Hepatocyte (in vitro differentiated cells): ENCODE data around the gene PNPLA5. TPM values are rescaled to one million over a fixed set of nuclear protein-coding genes. Genes with fewer than 3 reads are reported as not detected.

Source experiments
- DNase-seq: peaks from one replicate; pipeline ENCODE4 v3.0.0-alpha.2; 2016; ENCODE audit warnings: low spot score
- H2AFZ ChIP-seq: fragments of 200-600 bp; sonication (generic); 2 replicates; pipeline ENCODE4 v1.6.0; 2016; ENCODE audit warnings: antibody characterized with exemption, mild to moderate bottlenecking
- H3K27ac ChIP-seq: fragments of 200-600 bp; sonication (generic); 2 replicates; pipeline ENCODE4 v1.5.1; 2016; ENCODE audit warnings: mild to moderate bottlenecking
- H3K27me3 ChIP-seq: fragments of 200-600 bp; sonication (generic); 2 replicates; pipeline ENCODE4 v1.6.1; 2016
- H3K36me3 ChIP-seq: fragments of 200-600 bp; sonication (generic); replicated peaks from 2 replicates; pipeline ENCODE4 v1.5.1; 2016; ENCODE audit warnings: low read depth; ENCODE audit not compliant: insufficient read depth
- H3K4me1 ChIP-seq: fragments of 200-600 bp; sonication (generic); 2 replicates; pipeline ENCODE4 v1.5.1; 2016; ENCODE audit warnings: mild to moderate bottlenecking, moderate library complexity; ENCODE audit not compliant: insufficient read depth
- H3K4me2 ChIP-seq: fragments of 200-600 bp; sonication (generic); 2 replicates; pipeline ENCODE4 v1.6.0; 2016
- H3K4me3 ChIP-seq: fragments of 200-600 bp; sonication (generic); 2 replicates; pipeline ENCODE4 v1.5.1; 2016; ENCODE audit warnings: mild to moderate bottlenecking
- H3K79me2 ChIP-seq: fragments of 200-600 bp; sonication (generic); 2 replicates; pipeline ENCODE4 v1.6.0; 2017; ENCODE audit warnings: mild to moderate bottlenecking
- H3K9me2 ChIP-seq: fragments of 200-600 bp; sonication (generic); replicated peaks from 2 replicates; pipeline ENCODE4 v1.6.0; 2017; ENCODE audit warnings: mild to moderate bottlenecking; ENCODE audit not compliant: insufficient read depth
- H3K9me3 ChIP-seq: fragments of 200-600 bp; sonication (generic); 2 replicates; pipeline ENCODE4 v1.5.1; 2016; ENCODE audit warnings: low read depth, mild to moderate bottlenecking
- H4K20me1 ChIP-seq: fragments of 200-600 bp; sonication (generic); 2 replicates; pipeline ENCODE4 v1.6.0; 2016; ENCODE audit warnings: mild to moderate bottlenecking; ENCODE audit not compliant: insufficient read depth, poor library complexity, severe bottlenecking
- EZH2 ChIP-seq: fragments of 200-600 bp; sonication (generic); IDR thresholded peaks from 2 replicates; pipeline ENCODE4 v1.6.1; 2016; ENCODE audit warnings: antibody characterized with exemption, mild to moderate bottlenecking, borderline replicate concordance
- EZH2phosphoT487 ChIP-seq: fragments of 200-600 bp; sonication (generic); IDR thresholded peaks from one replicate; pipeline ENCODE4 v1.6.1; 2018; ENCODE audit warnings: antibody characterized with exemption, mild to moderate bottlenecking, low read depth, moderate library complexity; ENCODE audit not compliant: unreplicated experiment, severe bottlenecking
- WGBS: methylation state at CpG from one replicate; pipeline ENCODE4 v1.1.6; 2016; ENCODE audit warnings: low lambda C conversion rate; ENCODE audit errors: missing lambda C conversion rate; 5-methylcytosine and 5-hydroxymethylcytosine counted together
- polyA plus RNA-seq: library from polyadenylated mRNA; unstranded; fragments of >200 nt; fragmentation: Nextera tagmentation; extraction: Ambion mirVana; gene quantifications from 2 replicates; pipeline ENCODE4 v1.2.1, GENCODE V29; 2016
- total RNA-seq: library from RNA; depleted of rRNA; stranded (reverse); fragments of >200 nt; gene quantifications from 2 replicates; pipeline ENCODE4 v1.2.3, GENCODE V29; 2014
- TF ChIP-seq, protein P1 (sequence below): fragments of 200-600 bp; sonication (generic); IDR thresholded peaks from 2 replicates; pipeline ENCODE4 v1.5.1; 2016; ENCODE audit warnings: antibody characterized with exemption, mild to moderate bottlenecking; ENCODE audit not compliant: poor library complexity

Gene PNPLA5
- total and polyA plus RNA-seq, 2 experiments from 2014 or later = 0.11 to 0.57 TPM

- Histone ChIP-seq H4K20me1 (no peaks in the 10 kb centered on the region), H3K4me2 (no peak overlapping the region), H3K27ac (no peak overlapping the region), H3K4me1 (no peaks in the 10 kb centered on the region), H2AFZ (no peak overlapping the region), H3K79me2 (no peaks in the 10 kb centered on the region), H3K9me3 (no peaks in the 10 kb centered on the region), H3K4me3 (no peak overlapping the region), H3K9me2 (no peaks in the 10 kb centered on the region), H3K36me3 (no peaks in the 10 kb centered on the region), H3K27me3 (no peaks in the 10 kb centered on the region)
- TF ChIP-seq EZH2phosphoT487 (no peak), EZH2 (no peak)
- TF ChIP-seq, protein P1, sequence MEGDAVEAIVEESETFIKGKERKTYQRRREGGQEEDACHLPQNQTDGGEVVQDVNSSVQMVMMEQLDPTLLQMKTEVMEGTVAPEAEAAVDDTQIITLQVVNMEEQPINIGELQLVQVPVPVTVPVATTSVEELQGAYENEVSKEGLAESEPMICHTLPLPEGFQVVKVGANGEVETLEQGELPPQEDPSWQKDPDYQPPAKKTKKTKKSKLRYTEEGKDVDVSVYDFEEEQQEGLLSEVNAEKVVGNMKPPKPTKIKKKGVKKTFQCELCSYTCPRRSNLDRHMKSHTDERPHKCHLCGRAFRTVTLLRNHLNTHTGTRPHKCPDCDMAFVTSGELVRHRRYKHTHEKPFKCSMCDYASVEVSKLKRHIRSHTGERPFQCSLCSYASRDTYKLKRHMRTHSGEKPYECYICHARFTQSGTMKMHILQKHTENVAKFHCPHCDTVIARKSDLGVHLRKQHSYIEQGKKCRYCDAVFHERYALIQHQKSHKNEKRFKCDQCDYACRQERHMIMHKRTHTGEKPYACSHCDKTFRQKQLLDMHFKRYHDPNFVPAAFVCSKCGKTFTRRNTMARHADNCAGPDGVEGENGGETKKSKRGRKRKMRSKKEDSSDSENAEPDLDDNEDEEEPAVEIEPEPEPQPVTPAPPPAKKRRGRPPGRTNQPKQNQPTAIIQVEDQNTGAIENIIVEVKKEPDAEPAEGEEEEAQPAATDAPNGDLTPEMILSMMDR = no peak
- WGBS = 92% methylated on average over 13 of the region's 13 CpGs
- no peak for DNase-seq
Measured at GRCh38 chr22:43835736-43836135, 56.1 kb downstream of the PNPLA5 start.

DNA sequence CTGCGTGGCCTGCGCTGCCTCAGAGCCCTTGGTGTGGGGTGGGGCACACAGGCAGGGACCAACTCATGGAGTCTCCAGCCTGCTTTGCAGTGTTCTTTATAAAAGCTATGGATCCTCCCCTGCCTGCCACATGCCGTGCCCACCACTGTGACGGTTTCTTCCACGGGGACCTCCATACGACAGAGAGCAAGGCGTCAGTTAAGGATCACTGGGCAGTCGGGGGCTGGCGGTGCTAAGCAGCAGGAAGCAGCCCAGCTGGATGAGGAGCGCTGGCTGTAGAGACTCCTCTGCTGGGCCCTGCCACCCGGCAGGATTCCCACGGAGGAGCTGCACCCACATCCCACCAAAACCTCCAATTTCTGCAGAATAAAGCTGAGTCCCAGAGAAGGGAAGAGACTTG is 56.6 kb downstream of the PNPLA5 start:
- Histone ChIP-seq H3K9me2 (no peaks in the 10 kb centered on the region), H3K4me3 (no peak overlapping the region), H3K4me2 (no peak overlapping the region), H4K20me1 (no peaks in the 10 kb centered on the region), H3K36me3 (no peaks in the 10 kb centered on the region), H3K4me1 (no peaks in the 10 kb centered on the region), H3K9me3 (no peaks in the 10 kb centered on the region), H3K79me2 (no peaks in the 10 kb centered on the region), H3K27me3 (no peaks in the 10 kb centered on the region), H2AFZ (no peak overlapping the region), H3K27ac (no peak overlapping the region)
- WGBS = 91% methylated on average over 12 of the region's 12 CpGs
- TF ChIP-seq EZH2 = no peak
- no peak for TF ChIP-seq EZH2phosphoT487
- TF ChIP-seq, protein P1 = no peak
- no peak for DNase-seq

DNA sequence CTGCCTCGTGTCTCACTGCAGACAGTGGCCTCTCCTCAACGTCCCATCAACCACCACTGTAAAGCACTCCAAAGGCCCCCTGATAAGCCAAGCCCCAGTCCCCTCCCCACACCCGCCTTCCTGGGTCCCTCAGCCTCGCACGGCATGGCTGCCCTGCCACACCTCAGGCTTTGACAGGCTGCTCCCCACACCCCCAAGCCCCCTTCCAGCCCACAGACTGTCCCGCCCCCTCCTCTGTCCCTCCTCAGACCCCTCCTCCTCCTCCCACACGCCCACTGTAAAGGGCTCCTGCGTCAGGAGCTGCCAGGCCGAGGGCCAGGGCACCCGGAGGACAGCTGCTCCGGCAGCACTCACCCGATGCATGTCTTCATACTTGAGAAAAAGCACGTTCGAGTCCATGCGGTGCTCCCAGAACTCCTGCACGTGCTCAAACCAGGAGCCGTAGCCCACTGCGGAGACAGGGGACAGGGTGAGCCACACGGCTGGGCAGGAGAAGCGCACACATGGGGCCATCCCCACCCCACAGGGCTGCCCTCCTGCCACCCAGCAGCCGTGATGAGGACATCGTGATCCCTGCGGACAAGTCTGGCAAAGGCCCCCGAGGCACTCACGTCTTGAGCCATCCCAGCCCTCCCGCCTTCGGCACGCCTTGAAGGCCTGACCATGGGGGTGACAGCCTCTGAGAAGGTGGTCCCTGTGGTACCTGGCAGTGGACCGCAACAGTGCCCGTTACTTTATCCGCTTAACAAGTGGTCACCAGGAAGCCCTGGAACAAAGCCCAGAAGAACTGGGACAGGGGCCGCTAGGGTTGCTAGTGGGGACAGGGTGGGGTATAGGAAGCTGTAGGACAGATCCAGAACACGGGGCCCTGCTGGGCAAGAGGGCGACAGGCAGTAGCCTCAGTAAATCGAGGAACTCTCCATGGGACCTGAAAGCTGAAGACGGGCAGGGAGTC is 58.2 kb downstream of the PNPLA5 start:
- Histone ChIP-seq H3K4me1 (no peaks in the 10 kb centered on the region), H3K27ac (no peak overlapping the region), H3K4me3 (no peak overlapping the region), H3K79me2 (no peaks in the 10 kb centered on the region), H3K36me3 (no peaks in the 10 kb centered on the region), H2AFZ (no peak overlapping the region), H4K20me1 (no peaks in the 10 kb centered on the region), H3K4me2 (no peak overlapping the region), H3K9me3 (no peaks in the 10 kb centered on the region), H3K27me3 (no peaks in the 10 kb centered on the region), H3K9me2 (no peaks in the 10 kb centered on the region)
- DNase-seq = no peak
- WGBS = 85% methylated on average over 32 of the region's 36 CpGs
- TF ChIP-seq EZH2phosphoT487 = no peak
- no peak for TF ChIP-seq EZH2
- TF ChIP-seq, protein P1 = no peak
